A549 (cell line): Measurements from ENCODE around the gene PRTN3. TPM values are rescaled to one million over a fixed set of nuclear protein-coding genes. Genes with fewer than 3 reads are reported as not detected.

Experiments
- CBX2 ChIP-seq: fragments of 200-600 bp; sonication (generic); IDR thresholded peaks from 2 replicates; pipeline ENCODE4 v1.6.1; 2016; ENCODE audit warnings: low read depth, mild to moderate bottlenecking, borderline replicate concordance
- CHD2 ChIP-seq: fragments of 150-350 bp; IDR thresholded peaks from 2 replicates; pipeline ENCODE4 v1.6.1; 2014; ENCODE audit warnings: low read length; ENCODE audit not compliant: partially characterized antibody
- ESRRA ChIP-seq: fragments of 150-350 bp; IDR thresholded peaks from 2 replicates; pipeline ENCODE4 v1.6.1; 2014; ENCODE audit warnings: mild to moderate bottlenecking, low read length, borderline replicate concordance
- FOSL2 ChIP-seq, 2 experiments: fragments of 450-650 bp in 1 of 2; fragments of >200 bp in 1 of 2; sonication (Bioruptor Twin) in 1 of 2; formaldehyde crosslinking; IDR thresholded peaks; 2 replicates each; pipeline versions ENCODE4 v1.5.0 to v1.6.1; 2016 to 2020; ENCODE audit warnings: mild to moderate bottlenecking in 1 of 2, moderate library complexity in 1 of 2
- FOXS1 ChIP-seq: fragments of 250-450 bp; sonication (Bioruptor Pico); IDR thresholded peaks from 2 replicates; pipeline ENCODE4 v1.5.0; 2020; ENCODE audit warnings: mild to moderate bottlenecking, moderate library complexity
- HDAC2 ChIP-seq: fragments of 200-600 bp; sonication (generic); IDR thresholded peaks from 2 replicates; pipeline ENCODE4 v1.6.1; 2016
- HEYL ChIP-seq: fragments of 250-450 bp; sonication (Bioruptor Pico); IDR thresholded peaks from 2 replicates; pipeline ENCODE4 v1.8.0; 2021; ENCODE audit warnings: mild to moderate bottlenecking, moderate library complexity
- HOXA7 ChIP-seq: fragments of 250-450 bp; sonication (Bioruptor Pico); IDR thresholded peaks from 2 replicates; pipeline ENCODE4 v1.5.0; 2020; ENCODE audit warnings: mild to moderate bottlenecking, moderate library complexity
- JUN ChIP-seq, 2 experiments: fragments of >200 bp; sonication (Bioruptor Twin); formaldehyde crosslinking; IDR thresholded peaks; 2 replicates in 1 of 2; 3 replicates in 1 of 2; pipeline ENCODE4 v1.6.1; 2016 to 2017
- JUNB ChIP-seq: fragments of >200 bp; sonication (Bioruptor Twin); formaldehyde crosslinking; IDR thresholded peaks from 2 replicates; pipeline ENCODE4 v1.6.1; 2016
- MAX ChIP-seq: IDR thresholded peaks from 2 replicates; pipeline ENCODE4 v1.6.1; 2012
- MYC ChIP-seq: IDR thresholded peaks from 2 replicates; pipeline ENCODE4 v1.6.1; 2012; ENCODE audit warnings: mild to moderate bottlenecking, inconsistent platforms, low read length, improper control_type of control experiment, borderline replicate concordance
- NFE2L2 ChIP-seq: fragments of 150-350 bp; conservative IDR thresholded peaks from 2 replicates; pipeline ENCODE4 v1.6.1; 2014; ENCODE audit warnings: low read length
- NR3C1 ChIP-seq: fragments of >200 bp; sonication (Bioruptor Twin); formaldehyde crosslinking; IDR thresholded peaks from 3 replicates; pipeline ENCODE4 v1.6.1; 2017
- PHF8 ChIP-seq: fragments of 200-600 bp; sonication (generic); IDR thresholded peaks from 2 replicates; pipeline ENCODE4 v1.6.1; 2016; ENCODE audit warnings: low read depth, mild to moderate bottlenecking, antibody characterized with exemption, moderate library complexity, borderline replicate concordance
- POLR2A ChIP-seq: IDR thresholded peaks from 2 replicates; pipeline ENCODE4 v1.6.1; 2012; ENCODE audit warnings: mild to moderate bottlenecking, low read length
- POLR2AphosphoS2 ChIP-seq: conservative IDR thresholded peaks from 2 replicates; pipeline ENCODE4 v1.6.1; 2012; ENCODE audit warnings: low read length, improper control_type of control experiment, inconsistent platforms
- RAD21 ChIP-seq, 2 experiments: fragments of >200 bp in 1 of 2; sonication (Bioruptor Twin) in 1 of 2; formaldehyde crosslinking in 1 of 2; IDR thresholded peaks in 1 of 2; conservative IDR thresholded peaks in 1 of 2; 2 replicates in 1 of 2; 3 replicates in 1 of 2; pipeline ENCODE4 v1.6.1; 2012 to 2018; ENCODE audit warnings: inconsistent platforms in 1 of 2
- RARB ChIP-seq: fragments of 250-450 bp; sonication (Bioruptor Pico); IDR thresholded peaks from 2 replicates; pipeline ENCODE4 v1.8.0; 2021; ENCODE audit warnings: mild to moderate bottlenecking, moderate library complexity
- REST ChIP-seq: fragments of 200-600 bp; sonication (generic); IDR thresholded peaks from 2 replicates; pipeline ENCODE4 v1.6.1; 2016; ENCODE audit warnings: antibody characterized with exemption, mild to moderate bottlenecking, moderate library complexity
- SREBF2 ChIP-seq: fragments of 450-650 bp; IDR thresholded peaks from 2 replicates; pipeline ENCODE4 v1.6.1; 2014; ENCODE audit warnings: mild to moderate bottlenecking, moderate library complexity
- TFCP2L1 ChIP-seq: fragments of 250-450 bp; sonication (Bioruptor Pico); IDR thresholded peaks from 2 replicates; pipeline ENCODE4 v1.5.0; 2021; ENCODE audit warnings: mild to moderate bottlenecking
- TP53 ChIP-seq: fragments of 250-450 bp; sonication (Bioruptor Pico); IDR thresholded peaks from 2 replicates; pipeline ENCODE4 v1.5.0; 2021; ENCODE audit warnings: mild to moderate bottlenecking, moderate library complexity
- ZC3H11A ChIP-seq: fragments of 450-650 bp; IDR thresholded peaks from 2 replicates; pipeline ENCODE4 v1.6.1; 2014; ENCODE audit warnings: antibody characterized with exemption, mild to moderate bottlenecking
- ZFP36 ChIP-seq: fragments of 450-650 bp; IDR thresholded peaks from 2 replicates; pipeline ENCODE4 v1.6.1; 2014; ENCODE audit warnings: borderline replicate concordance; ENCODE audit not compliant: partially characterized antibody
- polyA plus RNA-seq, 4 experiments: library from polyadenylated mRNA; depleted of rRNA in 3 of 4; stranded (reverse); fragments of >200 nt; fragmentation: RNase III in 1 of 4; extraction: RNeasy Plus Mini Kit Qiagen cat#74134 plus additional on column Dnase treatment in 1 of 4; gene quantifications; 2 replicates in 3 of 4; 3 replicates in 1 of 4; pipeline ENCODE4 v1.2.3, GENCODE V29; 2011 to 2017
- TF ChIP-seq, protein P1 (sequence below): fragments of 450-650 bp; IDR thresholded peaks from 2 replicates; pipeline ENCODE4 v1.6.1; 2014; ENCODE audit warnings: antibody characterized with exemption
- TF ChIP-seq, protein P2 (sequence below): fragments of >200 bp; sonication (Bioruptor Twin); formaldehyde crosslinking; IDR thresholded peaks from 3 replicates; pipeline ENCODE4 v1.5.1; 2016
- TF ChIP-seq, protein P3 (sequence below): IDR thresholded peaks from 2 replicates; pipeline ENCODE4 v1.6.1; 2012
- TF ChIP-seq, protein P4 (sequence below): fragments of 150-350 bp; IDR thresholded peaks from 2 replicates; pipeline ENCODE4 v1.6.1; 2014; ENCODE audit warnings: low read depth, mild to moderate bottlenecking, low read length
- TF ChIP-seq, protein P5 (sequence below): fragments of >200 bp; sonication (Bioruptor Twin); formaldehyde crosslinking; IDR thresholded peaks from 3 replicates; pipeline ENCODE4 v1.6.1; 2016
- TF ChIP-seq, protein P6 (sequence below): fragments of >200 bp; sonication (Bioruptor Twin); formaldehyde crosslinking; IDR thresholded peaks from 2 replicates; pipeline ENCODE4 v1.6.1; 2016

Gene PRTN3
- polyA plus RNA-seq, 2 of the 4 experiments (the other 2 are of a cell fraction) = 0.21 to 0.39 TPM

DNA sequence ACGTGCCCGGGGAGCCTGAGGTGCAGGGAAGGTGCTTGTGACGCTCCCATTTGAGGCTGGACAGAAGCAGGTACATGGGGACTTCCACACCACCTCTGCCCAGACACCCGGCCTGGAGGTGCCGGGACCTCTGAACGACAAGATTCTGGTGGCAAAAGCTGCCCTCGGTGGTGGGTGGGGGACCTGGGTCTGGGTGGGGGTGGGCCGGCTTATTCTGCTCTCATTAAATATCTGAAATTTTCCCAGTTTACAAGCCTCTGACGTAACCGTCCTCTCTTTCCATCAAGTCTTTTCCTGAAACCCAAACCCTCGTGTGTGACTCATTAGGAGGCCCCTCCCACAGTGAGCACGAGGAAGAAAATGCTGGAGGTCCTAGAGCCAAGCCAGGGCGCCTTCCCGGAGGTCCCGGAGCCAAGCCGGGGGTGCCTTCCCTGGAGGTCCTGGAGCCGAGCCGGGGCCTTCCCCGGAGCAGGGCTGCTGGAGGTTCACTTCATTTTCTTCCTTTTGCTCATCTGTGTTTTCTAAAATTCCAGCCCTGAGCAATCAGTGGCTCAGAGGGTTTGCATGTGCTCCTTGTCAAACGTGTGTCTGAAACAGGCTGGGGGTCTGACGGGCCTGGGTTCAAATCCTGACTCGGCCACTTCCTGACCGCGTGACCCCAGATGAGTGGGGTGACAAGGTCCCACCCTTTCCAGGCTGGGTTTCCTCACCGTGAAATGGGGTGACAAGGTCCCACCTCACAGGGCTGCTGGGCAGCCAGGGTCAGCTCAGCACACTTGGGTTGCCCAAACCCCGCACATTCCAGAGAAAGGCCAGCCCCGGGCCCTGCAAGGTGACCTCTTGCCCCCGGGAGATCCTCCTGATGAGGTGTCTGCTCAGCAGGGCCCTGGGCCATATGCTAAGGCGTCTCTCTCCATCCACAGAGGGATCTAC is 28.7 kb downstream of the PRTN3 start (continued):
- TF ChIP-seq, protein P1, sequence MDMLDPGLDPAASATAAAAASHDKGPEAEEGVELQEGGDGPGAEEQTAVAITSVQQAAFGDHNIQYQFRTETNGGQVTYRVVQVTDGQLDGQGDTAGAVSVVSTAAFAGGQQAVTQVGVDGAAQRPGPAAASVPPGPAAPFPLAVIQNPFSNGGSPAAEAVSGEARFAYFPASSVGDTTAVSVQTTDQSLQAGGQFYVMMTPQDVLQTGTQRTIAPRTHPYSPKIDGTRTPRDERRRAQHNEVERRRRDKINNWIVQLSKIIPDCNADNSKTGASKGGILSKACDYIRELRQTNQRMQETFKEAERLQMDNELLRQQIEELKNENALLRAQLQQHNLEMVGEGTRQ = no peak
- TF ChIP-seq, protein P2, sequence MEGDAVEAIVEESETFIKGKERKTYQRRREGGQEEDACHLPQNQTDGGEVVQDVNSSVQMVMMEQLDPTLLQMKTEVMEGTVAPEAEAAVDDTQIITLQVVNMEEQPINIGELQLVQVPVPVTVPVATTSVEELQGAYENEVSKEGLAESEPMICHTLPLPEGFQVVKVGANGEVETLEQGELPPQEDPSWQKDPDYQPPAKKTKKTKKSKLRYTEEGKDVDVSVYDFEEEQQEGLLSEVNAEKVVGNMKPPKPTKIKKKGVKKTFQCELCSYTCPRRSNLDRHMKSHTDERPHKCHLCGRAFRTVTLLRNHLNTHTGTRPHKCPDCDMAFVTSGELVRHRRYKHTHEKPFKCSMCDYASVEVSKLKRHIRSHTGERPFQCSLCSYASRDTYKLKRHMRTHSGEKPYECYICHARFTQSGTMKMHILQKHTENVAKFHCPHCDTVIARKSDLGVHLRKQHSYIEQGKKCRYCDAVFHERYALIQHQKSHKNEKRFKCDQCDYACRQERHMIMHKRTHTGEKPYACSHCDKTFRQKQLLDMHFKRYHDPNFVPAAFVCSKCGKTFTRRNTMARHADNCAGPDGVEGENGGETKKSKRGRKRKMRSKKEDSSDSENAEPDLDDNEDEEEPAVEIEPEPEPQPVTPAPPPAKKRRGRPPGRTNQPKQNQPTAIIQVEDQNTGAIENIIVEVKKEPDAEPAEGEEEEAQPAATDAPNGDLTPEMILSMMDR = no peak
- TF ChIP-seq FOSL2 (IDR thresholded peaks at IDR 0.05) (peak; percentile 44; the same call in 1 of the 2 replicates), FOSL2 (CRISPR knock-in tag; IDR thresholded peaks at IDR 0.05) (peak; percentile 79), REST (no peak), MYC (peak; percentile 41; the same call in 1 of the 2 replicates), POLR2A (no peak), RARB (CRISPR knock-in tag) (no peak), MAX (peak; percentile 79), FOXS1 (CRISPR knock-in tag) (no peak), TFCP2L1 (CRISPR knock-in tag) (0 out of 2 replicates have a peak, but pooled peaks have one; percentile 24), JUNB (peak; percentile 23; the same call in 1 of the 2 replicates), RAD21 (conservative IDR thresholded peaks at IDR 0.05 in 1 of 2, IDR thresholded peaks at IDR 0.05 in 1 of 2) (no peak), TP53 (CRISPR knock-in tag) (no peak), PHF8 (no peak), ZFP36 (no peak), POLR2AphosphoS2 (no peak), JUN (IDR thresholded peaks at IDR 0.05) (peak in 1 of 2 experiments; percentile 23; a peak in 1 of 5 replicates), CHD2 (no peak), HEYL (CRISPR knock-in tag) (no peak), CBX2 (no peak), HOXA7 (CRISPR knock-in tag) (no peak), NFE2L2 (no peak), ESRRA (no peak), NR3C1 (no peak), HDAC2 (no peak), ZC3H11A (no peak), SREBF2 (no peak)
- TF ChIP-seq, protein P3, sequence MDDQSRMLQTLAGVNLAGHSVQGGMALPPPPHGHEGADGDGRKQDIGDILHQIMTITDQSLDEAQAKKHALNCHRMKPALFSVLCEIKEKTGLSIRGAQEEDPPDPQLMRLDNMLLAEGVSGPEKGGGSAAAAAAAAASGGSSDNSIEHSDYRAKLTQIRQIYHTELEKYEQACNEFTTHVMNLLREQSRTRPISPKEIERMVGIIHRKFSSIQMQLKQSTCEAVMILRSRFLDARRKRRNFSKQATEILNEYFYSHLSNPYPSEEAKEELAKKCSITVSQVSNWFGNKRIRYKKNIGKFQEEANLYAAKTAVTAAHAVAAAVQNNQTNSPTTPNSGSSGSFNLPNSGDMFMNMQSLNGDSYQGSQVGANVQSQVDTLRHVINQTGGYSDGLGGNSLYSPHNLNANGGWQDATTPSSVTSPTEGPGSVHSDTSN = no peak
- TF ChIP-seq, protein P4, sequence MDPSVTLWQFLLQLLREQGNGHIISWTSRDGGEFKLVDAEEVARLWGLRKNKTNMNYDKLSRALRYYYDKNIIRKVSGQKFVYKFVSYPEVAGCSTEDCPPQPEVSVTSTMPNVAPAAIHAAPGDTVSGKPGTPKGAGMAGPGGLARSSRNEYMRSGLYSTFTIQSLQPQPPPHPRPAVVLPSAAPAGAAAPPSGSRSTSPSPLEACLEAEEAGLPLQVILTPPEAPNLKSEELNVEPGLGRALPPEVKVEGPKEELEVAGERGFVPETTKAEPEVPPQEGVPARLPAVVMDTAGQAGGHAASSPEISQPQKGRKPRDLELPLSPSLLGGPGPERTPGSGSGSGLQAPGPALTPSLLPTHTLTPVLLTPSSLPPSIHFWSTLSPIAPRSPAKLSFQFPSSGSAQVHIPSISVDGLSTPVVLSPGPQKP = no peak
- TF ChIP-seq, protein P5, sequence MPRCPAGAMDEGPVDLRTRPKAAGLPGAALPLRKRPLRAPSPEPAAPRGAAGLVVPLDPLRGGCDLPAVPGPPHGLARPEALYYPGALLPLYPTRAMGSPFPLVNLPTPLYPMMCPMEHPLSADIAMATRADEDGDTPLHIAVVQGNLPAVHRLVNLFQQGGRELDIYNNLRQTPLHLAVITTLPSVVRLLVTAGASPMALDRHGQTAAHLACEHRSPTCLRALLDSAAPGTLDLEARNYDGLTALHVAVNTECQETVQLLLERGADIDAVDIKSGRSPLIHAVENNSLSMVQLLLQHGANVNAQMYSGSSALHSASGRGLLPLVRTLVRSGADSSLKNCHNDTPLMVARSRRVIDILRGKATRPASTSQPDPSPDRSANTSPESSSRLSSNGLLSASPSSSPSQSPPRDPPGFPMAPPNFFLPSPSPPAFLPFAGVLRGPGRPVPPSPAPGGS = no peak
- TF ChIP-seq, protein P6, sequence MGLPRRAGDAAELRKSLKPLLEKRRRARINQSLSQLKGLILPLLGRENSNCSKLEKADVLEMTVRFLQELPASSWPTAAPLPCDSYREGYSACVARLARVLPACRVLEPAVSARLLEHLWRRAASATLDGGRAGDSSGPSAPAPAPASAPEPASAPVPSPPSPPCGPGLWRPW = no peak
